Heart left ventricle (tissue), 13 donors: ENCODE measurements around the gene RAB30.

Experiments used
- CTCF ChIP-seq, 12 donors: fragments of 200-600 bp; sonication (generic) in 4 of 12; IDR thresholded peaks; one replicate each; pipeline versions ENCODE4 v1.5.0 to v1.8.0; 2018 to 2022; ENCODE audit warnings: antibody characterized with exemption in 12 of 12, mild to moderate bottlenecking in 5 of 12
- POLR2A ChIP-seq, 2 donors: fragments of 450-650 bp; IDR thresholded peaks; one replicate each; pipeline ENCODE4 v1.6.1; 2017; ENCODE audit warnings: antibody characterized with exemption in 2 of 2, mild to moderate bottlenecking in 2 of 2, moderate library complexity in 2 of 2
- donor health status: ischemic (EF 13 %, LVEDD 7.1; RV severe dilation, severe dysfunction).
- donor health status: DM: no; HTN: yes; CAD: no.
- donor health status: DM: no; HTN: no; CAD: no.
- donor health status: ischemic (EF 25% LVEDD 6.9; RV normal size, moderate dysfunction).
- donor health status: ischemic (EF 25% LVEDD 5.7; RV mildly dilated, moderate dysfunction).
- donor health status: ischemic (EF 35%, LVEDD 5.7; RV mildly dilated, moderate dysfunction).
- donor health status: nonischemic (EF 11% LVEDD 7.7; RV severe dilation, severe dysfunction).
- donor health status: DM: yes; HTN: yes; CAD: no.
- donor health status: PGD.
- donor health status: ischemic (EF 29% LVEDD 5.4; RV normal size, mild dysfunction).
- donor health status: nonischemic (EF 23%, LVEDD 6.1; RV moderate dilation, normal function).

- TF ChIP-seq CTCF (IDR thresholded peaks at IDR 0.05) (no peak), POLR2A (IDR thresholded peaks at IDR 0.05) (no peak)
Observed at GRCh38 chr11:82929121-82929520, 142.6 kb downstream of the RAB30 start.
